KOPT-K1 (cell line): ENCODE data around the gene ZGPAT.
"Not testable (repeated sequence)": the region's sequence is repeated elsewhere in the genome, so short reads cannot be mapped to it uniquely, and the experiment has no call there.

Experiments used
- H3K27ac ChIP-seq: fragments of 200-600 bp; sonication (generic); 2 replicates; pipeline ENCODE4 v1.5.1; 2016; ENCODE audit warnings: antibody characterized with exemption, mild to moderate bottlenecking, low read depth, low read length; ENCODE audit not compliant: poor library complexity, severe bottlenecking
- H3K36me3 ChIP-seq: fragments of 200-600 bp; sonication (generic); 2 replicates; pipeline ENCODE4 v1.5.1; 2017; ENCODE audit warnings: antibody characterized with exemption, mild to moderate bottlenecking, low read length, moderate library complexity; ENCODE audit not compliant: insufficient read depth
- H3K9me3 ChIP-seq: fragments of 200-600 bp; sonication (generic); 2 replicates; pipeline ENCODE4 v1.5.1; 2017; ENCODE audit warnings: antibody characterized with exemption, low read length, mild to moderate bottlenecking; ENCODE audit not compliant: insufficient read depth, poor library complexity, severe bottlenecking

The ZGPAT gene

DNA sequence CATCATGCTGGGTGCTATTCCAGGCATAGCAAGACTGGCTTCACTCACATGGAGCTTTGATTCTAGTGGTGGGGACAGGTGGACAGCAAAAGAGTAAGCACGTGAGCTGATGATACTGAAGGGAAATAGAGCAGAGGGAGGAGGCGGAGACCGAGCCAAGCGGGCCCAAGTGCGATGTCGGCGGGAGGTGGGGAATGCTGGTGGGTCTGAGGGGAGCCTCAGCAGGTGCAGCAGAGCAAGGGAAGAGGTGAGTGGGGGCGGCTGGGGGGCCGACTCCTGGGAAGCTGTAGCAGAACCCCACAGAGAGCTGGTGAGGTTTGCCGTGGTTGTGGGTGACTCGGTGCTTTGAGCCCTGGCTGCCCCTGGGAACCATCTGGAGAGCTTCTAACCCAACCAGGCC, 39.5 kb upstream of the ZGPAT start:
- Histone ChIP-seq H3K9me3 (no peaks in the 10 kb centered on the region), H3K27ac (no peak overlapping the region), H3K36me3 (peaks cover 74% of the 10 kb centered on the region)

DNA sequence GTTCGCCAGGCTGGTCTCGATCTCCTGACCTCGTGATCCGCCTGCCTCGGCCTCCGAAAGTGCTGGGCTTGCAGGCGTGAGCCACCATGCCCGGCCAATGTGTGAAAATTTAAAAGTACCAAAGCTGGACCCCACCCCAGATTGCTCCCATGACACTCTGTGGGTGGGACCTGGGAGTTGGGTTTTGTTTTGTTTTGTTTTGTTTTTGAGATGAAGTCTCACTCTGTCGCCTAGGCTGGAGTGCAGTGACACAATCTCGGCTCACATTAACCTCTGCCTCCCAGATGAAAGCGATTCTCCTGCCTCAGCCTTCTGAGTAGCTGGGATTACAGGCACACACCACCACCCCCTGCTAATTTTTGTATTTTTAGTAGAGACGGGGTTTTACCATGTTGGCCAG, 36.1 kb upstream of the ZGPAT start:
- not testable (repeated sequence) for H3K9me3 ChIP-seq, H3K27ac ChIP-seq
- peaks cover 77% of the 10 kb centered on the region for H3K36me3 ChIP-seq

DNA sequence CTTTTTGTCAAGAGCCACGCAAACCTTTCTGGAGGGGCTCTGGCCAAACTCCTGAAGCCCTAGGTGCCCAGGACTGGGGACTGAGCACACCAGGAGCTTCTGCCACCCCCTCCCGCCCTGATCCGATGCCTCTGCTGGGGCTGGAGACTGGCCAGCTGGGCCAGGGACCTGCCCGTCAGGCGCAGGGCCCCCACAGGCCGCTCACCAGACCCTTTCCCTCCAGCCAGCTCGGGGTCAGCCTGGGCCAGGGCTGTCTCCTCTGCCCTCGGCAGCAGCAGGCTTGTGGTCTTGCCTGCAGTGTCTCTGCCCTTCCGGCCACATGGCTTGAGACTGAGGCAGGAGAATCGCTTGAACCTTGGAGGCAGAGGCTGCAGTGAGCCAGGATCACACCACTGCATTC, 35.2 kb upstream of the ZGPAT start:
- H3K9me3 ChIP-seq, result no peaks in the 10 kb centered on the region
- H3K36me3 ChIP-seq, result peaks cover 78% of the 10 kb centered on the region
- no peak overlapping the region for H3K27ac ChIP-seq

DNA sequence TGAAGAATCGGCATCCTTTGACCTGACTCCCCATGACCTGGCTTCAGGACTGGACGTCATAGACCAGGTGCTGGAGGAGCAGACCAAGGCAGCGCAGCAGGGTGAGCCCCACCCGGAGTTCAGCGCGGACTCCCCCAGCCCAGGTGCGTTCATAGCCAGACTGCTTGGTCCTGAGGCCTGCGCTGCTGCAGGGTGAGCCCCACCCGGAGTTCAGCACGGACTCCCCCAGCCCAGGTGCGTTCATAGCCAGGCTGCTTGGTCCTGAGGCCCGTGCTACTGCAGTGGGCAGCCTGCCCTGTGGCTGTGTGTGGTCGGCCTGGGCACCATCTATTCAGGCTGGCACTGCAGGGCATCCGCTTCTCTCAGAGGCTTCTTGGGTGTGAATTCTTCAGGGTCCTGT, 33.9 kb upstream of the ZGPAT start:
- H3K9me3 ChIP-seq, result no peaks in the 10 kb centered on the region
- H3K27ac ChIP-seq, result no peak overlapping the region
- peaks cover 78% of the 10 kb centered on the region; the same call in 1 of the 2 replicates for H3K36me3 ChIP-seq

DNA sequence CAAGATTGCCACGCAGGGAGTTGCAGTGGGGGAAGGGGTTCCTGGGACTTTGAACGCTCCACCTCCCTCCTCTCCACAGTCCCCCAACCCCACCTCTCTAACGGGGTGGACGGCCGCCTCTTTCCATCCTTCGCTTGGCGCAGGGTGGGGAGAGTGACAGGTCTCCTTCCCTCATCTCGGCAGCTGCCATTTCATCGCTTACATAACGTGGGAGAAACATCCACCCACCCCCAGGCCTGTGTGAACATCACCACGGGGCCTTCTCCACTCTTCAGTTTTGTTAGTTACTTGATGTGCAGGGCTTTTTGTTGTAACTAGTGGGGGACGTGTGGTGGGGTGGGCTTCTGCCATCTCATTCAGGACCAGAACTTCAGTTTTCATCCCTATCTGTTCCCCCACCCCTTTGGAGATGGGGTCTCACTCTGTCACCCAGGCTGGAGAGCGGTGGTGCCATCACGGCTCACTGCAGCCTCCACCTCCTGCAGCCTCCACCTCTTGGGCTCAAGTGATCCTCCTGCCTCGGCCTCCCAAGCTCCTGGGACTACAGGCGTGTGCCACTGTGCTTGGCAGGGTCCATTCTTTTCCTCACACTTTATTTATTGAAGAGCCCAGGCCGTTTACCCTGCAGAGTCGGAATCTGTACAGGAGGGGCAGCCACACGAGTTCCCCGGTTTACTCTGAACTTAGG, 32.0 kb upstream of the ZGPAT start:
- no peaks in the 10 kb centered on the region for H3K9me3 ChIP-seq
- H3K27ac ChIP-seq, result no peak overlapping the region
- peaks cover 78% of the 10 kb centered on the region; the same call in 1 of the 2 replicates for H3K36me3 ChIP-seq

DNA sequence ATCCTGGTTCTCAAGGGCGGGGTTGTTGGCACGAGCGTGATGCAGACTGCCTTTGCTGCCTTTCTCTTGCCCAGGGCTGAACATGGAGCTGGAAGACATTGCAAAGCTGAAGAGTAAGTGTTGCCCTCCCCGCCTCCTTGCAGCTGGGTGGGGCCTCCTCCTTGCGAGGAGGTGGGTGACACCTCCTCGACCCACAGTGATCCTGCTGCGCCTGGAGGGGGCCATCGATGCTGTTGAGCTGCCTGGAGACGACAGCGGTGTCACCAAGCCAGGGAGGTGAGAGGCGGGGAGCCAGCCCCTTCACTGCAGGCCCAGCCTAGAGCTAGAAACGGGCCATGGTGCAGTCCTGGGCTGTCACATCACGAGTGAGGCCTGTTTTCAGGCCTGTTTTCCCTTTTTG, 29.8 kb upstream of the ZGPAT start:
- no peaks in the 10 kb centered on the region for H3K9me3 ChIP-seq
- no peak overlapping the region for H3K27ac ChIP-seq
- peaks cover 71% of the 10 kb centered on the region; the same call in 1 of the 2 replicates for H3K36me3 ChIP-seq

DNA sequence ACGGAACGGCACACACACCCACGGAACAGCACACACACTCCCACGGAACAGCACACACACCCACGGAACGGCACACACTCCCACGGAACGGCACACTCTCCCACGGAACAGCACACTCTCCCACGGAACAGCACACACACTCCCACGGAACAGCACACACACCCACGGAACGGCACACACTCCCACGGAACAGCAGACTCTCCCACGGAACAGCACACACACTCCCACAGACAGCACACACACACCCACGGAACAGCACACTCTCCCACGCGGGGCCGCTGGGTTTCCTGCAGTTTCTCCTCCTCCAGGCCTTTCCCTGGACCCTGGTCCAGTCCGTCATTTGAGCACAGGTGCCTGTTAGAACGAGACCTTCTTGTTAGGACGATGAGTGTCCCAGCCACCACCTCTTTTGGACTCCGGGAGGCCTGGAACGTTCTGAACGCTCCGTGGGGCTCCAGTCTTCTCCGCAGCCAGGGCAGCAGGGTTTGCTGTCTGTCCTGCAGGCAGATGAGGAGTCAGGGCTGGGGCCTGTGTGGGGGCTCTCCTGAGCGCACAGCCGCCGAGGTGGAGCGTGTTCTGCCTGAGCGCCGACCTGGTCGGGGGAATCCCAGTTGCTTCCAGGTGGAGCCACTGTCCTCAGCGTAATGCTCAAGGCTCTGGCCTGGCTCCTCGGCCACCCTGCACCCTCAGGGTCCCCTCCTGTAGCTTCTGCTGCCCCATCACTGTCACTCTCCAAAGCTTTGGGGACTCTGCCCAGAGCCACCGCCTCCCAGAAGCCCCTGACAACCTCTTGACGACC, 29.0 kb upstream of the ZGPAT start:
- Histone ChIP-seq H3K27ac (no peak overlapping the region), H3K36me3 (peaks cover 65% of the 10 kb centered on the region; the same call in 1 of the 2 replicates), H3K9me3 (no peaks in the 10 kb centered on the region)

DNA sequence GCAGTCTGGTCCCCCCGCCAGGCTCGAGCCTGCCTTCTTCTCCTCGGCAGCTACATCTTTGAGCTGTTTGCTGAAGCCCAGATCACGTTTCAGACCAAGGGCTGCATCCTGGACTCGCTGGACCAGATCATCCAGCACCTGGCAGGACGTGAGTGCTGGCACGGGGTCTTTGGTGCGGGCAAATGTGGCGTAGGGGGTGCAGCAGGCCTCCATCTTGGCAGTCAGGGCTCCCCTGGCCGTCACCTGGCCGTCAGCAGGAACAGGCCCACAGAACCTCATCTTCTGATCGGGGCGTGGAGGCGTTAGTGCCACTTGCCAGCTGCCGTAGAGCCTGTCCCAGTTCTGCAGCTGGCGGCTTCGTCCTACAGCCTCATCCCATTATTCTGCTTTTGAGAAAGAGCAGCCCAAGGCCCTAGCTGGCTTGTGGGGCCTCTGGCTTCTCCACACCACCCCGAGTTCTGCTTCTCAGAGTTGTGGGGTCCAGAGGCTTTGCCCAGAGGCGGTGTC, 28.0 kb upstream of the ZGPAT start:
- H3K27ac ChIP-seq, result no peak overlapping the region
- no peaks in the 10 kb centered on the region for H3K9me3 ChIP-seq
- peaks cover 56% of the 10 kb centered on the region; the same call in 1 of the 2 replicates for H3K36me3 ChIP-seq

DNA sequence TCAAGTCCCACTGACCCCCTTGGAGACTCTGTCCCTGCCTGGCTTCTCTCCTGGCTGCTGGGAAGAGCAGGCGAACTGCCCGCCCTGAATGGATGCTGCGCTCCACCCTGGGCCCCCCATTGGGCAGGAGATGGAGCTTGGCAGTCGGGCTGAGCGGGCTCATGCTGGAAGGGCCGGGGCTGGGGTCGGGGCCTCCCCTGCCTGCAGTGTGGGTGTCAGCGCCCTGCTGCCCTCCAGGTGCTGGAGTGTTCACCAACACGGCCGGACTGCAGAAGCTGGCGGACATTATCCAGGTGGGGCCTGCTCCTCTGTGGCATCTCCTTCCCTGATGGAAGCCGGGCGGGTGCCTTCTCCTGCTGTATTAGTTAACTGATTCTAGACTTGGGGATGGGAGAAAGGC, 27.4 kb upstream of the ZGPAT start:
- Histone ChIP-seq H3K9me3 (no peaks in the 10 kb centered on the region), H3K36me3 (peaks cover 52% of the 10 kb centered on the region; the same call in 1 of the 2 replicates), H3K27ac (no peak overlapping the region)

DNA sequence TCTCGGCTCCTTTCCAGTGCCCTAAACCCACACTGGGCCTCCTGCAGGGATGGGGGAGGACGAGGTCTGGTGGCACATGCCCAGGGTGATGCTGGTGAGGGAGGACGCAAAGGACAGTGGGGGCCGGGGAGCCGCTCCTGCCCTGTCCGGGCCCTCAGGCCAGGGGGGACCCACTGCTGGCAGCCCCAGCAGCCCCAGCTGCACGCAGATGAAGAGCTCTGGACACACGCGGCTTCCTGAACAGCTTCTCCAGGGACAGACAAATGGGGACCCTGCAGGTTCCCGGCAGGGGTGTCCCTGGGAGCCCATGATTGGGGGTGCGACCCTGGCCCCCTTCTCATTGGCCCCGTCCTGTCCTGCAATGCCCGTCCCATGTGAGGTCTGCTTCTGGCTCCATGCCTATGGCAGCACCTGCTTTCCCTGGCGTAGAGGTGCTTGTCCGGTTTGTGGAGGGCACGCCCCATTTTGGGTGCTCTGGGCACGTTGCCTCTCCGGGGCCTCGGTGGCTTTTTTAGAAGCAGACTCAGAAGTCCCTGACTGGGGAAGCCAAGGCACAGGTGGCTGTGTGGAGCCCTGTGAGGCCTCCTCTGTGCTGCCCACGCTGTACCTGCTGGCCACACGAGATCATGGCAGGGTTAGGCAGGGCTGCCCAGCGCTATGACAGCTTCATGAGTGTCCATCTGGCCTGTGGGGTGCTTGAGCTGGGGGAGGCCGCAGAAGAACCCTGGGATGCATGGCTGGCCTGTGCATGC, 26.8 kb upstream of the ZGPAT start:
- H3K9me3 ChIP-seq, result no peaks in the 10 kb centered on the region
- peaks cover 45% of the 10 kb centered on the region; the same call in 1 of the 2 replicates for H3K36me3 ChIP-seq
- no peak overlapping the region for H3K27ac ChIP-seq

DNA sequence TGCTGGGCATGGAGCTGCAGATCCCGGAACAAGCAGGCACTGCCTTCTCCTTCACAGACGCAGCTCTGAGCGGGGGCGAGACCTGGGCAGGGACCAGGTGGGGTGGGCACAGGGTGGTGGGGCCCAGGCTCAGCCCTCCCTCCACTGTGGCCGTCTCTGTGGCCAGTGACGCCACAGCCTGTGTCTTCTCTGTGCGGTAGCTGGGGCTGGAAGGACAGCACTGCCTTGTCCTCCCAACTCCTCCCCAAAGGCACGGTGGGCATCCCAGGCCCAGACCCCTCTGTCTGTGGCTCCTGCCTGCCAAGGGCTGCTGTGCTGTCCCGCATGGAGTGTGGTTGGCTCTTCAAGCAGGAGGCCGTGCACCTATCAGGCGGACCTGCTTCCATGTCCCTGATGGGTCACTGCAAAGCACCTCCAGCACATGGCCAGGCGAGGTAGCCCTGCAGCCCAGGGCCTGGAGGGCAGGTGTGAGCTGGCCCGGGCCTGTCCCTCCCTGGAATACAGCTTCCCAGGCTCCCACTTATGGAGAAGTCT, 26.2 kb upstream of the ZGPAT start:
- Histone ChIP-seq H3K27ac (no peak overlapping the region), H3K36me3 (peaks cover 40% of the 10 kb centered on the region; the same call in 1 of the 2 replicates)

DNA sequence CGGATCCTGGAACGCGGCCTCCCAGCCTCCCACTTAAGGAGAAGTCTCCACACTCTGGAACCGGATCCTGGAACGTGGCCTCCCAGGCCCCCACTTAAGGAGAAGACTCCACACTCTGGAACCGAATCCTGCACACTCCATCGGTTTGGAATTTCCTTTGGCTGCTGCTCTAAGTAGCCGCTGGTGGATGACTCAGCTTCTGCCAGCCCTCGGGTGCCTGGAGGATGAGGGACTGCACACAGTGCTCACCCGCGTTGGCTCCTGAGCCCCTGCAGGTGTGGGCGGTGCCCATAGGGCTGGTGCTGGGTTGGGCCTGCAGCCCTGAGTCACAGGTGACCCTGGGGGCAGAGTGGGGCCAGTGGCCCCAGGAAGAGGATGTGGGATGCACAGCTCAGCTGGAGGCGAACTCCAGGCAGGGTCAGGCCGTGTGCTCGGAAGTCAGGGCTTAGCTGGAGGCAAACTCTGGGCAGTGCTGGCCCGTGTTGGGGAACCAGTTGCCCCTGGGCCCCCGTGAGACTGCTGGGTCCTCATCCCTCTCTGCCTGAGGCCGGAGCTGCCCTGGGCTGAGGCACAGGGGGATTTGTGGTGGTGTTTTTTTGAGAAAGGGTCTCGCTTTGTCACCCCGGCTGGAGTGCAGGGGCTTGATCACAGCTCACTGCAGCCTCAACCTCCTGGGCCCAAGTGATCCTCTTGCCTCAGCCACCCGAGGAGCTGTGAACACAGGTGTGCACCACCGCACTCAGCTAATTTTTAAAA, 25.3 kb upstream of the ZGPAT start:
- Histone ChIP-seq H3K27ac (no peak overlapping the region), H3K9me3 (no peaks in the 10 kb centered on the region), H3K36me3 (peaks cover 32% of the 10 kb centered on the region; the same call in 1 of the 2 replicates)

More for the DNA sequence above, 26.2 kb upstream of the ZGPAT start:
- no peaks in the 10 kb centered on the region for H3K9me3 ChIP-seq

DNA sequence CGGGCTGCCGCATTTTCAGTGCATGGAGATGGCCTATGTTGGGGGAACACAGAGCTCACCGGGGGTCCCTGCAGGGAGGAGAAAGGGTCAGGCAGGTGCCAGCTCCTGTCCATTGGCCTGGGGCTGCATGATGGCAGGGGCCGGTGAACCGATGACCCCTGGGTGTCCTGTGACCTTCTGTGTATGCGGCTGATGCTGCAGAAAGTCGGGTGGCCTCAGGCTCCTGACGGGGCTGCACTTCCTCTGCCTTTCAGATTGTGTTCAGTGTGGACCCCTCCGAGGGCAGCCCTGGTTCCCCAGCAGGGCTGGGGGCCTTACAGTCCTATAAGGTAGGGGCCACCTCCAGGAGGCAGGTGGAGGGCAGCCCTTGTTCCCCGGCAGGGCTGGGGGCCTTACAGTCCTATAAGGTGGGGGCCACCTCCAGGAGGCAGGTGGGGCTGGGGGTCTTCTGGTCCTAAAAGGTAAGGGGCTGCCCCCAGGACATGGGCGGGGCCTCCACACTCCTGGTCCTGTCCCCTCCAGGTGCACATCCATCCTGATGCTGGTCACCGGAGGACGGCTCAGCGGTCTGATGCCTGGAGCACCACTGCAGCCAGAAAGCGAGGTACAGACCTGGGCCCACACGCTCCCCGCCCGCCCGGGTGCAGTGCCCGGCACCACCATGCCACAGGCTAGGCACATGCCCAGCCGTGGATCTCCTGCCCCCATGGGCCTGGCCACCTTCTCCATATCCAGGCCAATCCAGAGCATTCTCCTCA, 22.4 kb upstream of the ZGPAT start:
- peaks cover 10% of the 10 kb centered on the region; the same call in 1 of the 2 replicates for H3K36me3 ChIP-seq
- no peak overlapping the region for H3K27ac ChIP-seq
- H3K9me3 ChIP-seq, result no peaks in the 10 kb centered on the region
